Peyer's patch (tissue), 4 donors: ENCODE data around the gene PKDCC.

Experiments used
- POLR2A ChIP-seq, 2 donors: fragments of 450-650 bp; IDR thresholded peaks; one replicate each; pipeline ENCODE4 v1.5.1; 2017; ENCODE audit warnings: antibody characterized with exemption in 2 of 2, mild to moderate bottlenecking in 2 of 2, moderate library complexity in 2 of 2
- TF ChIP-seq, protein P1 (sequence below), 6 experiments: fragments of 450-650 bp in 4 of 6; fragments of 200-600 bp in 2 of 6; sonication (generic) in 1 of 6; IDR thresholded peaks; one replicate each; pipeline ENCODE4 v1.5.1; 2017 to 2019; ENCODE audit warnings: antibody characterized with exemption in 6 of 6, mild to moderate bottlenecking in 3 of 6, moderate library complexity in 1 of 6

DNA sequence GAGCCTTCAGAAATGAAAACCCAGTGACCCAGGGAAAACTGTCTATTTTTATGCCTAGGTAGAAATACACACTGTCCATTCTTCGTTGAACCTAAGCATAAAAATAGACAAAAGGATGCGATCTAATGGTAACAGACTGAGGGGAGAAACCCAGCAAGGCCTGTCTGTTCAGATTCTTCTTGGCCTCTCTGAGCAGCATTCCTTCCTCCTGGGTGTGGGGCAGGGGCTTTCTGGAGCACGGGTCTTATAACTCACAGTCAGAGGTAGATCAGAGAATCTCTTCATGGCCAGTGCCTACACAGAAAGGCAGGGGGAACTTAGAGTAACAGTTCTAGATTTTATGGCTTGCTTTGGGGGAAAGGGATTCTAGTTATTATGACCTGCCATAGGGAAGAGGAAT lies 56.0 kb downstream of the PKDCC start:
- no peak for TF ChIP-seq POLR2A (IDR thresholded peaks at IDR 0.05)
- TF ChIP-seq, protein P1, sequence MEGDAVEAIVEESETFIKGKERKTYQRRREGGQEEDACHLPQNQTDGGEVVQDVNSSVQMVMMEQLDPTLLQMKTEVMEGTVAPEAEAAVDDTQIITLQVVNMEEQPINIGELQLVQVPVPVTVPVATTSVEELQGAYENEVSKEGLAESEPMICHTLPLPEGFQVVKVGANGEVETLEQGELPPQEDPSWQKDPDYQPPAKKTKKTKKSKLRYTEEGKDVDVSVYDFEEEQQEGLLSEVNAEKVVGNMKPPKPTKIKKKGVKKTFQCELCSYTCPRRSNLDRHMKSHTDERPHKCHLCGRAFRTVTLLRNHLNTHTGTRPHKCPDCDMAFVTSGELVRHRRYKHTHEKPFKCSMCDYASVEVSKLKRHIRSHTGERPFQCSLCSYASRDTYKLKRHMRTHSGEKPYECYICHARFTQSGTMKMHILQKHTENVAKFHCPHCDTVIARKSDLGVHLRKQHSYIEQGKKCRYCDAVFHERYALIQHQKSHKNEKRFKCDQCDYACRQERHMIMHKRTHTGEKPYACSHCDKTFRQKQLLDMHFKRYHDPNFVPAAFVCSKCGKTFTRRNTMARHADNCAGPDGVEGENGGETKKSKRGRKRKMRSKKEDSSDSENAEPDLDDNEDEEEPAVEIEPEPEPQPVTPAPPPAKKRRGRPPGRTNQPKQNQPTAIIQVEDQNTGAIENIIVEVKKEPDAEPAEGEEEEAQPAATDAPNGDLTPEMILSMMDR (IDR thresholded peaks at IDR 0.05): no peak
